ENCODE data around the gene IPO11.
A peak's percentile ranks its signal among the peaks of the same experiment; 100 is the strongest.
"Not testable (repeated sequence)": the region's sequence is repeated elsewhere in the genome, so short reads cannot be mapped to it uniquely, and the experiment has no call there.

IPO11 gene

GRCh38 chr5:62520812-62521211 is 108.2 kb downstream of the IPO11 start:
- DNase-seq = not testable (repeated sequence)

- DNase-seq = no peak
These were observed 108.8 kb downstream of the IPO11 start for GRCh38 chr5:62521319-62521718.

- no peak for DNase-seq
These were observed 110.2 kb downstream of the IPO11 start for GRCh38 chr5:62522811-62523210.

GRCh38 chr5:62533597-62533996 is 121.0 kb downstream of the IPO11 start:
- no peak for DNase-seq

- no peak for DNase-seq
These were observed 122.1 kb downstream of the IPO11 start for GRCh38 chr5:62534461-62535236.

- DNase-seq = no peak
These were observed 123.7 kb downstream of the IPO11 start for GRCh38 chr5:62536232-62536631.

GRCh38 chr5:62536783-62537182 is 124.2 kb downstream of the IPO11 start:
- no peak for DNase-seq

- peak; percentile 3 for DNase-seq
These were observed 125.7 kb downstream of the IPO11 start for GRCh38 chr5:62538017-62538942.

GRCh38 chr5:62542720-62543119 is 130.2 kb downstream of the IPO11 start:
- DNase-seq = no peak

GRCh38 chr5:62547945-62548630 is 135.5 kb downstream of the IPO11 start:
- DNase-seq = no peak

- DNase-seq = no peak
These were observed 137.5 kb downstream of the IPO11 start for GRCh38 chr5:62550103-62550502.

- no peak for DNase-seq
These were observed 143.4 kb downstream of the IPO11 start for GRCh38 chr5:62555930-62556329.

- no peak for DNase-seq
These were observed 146.4 kb downstream of the IPO11 start for GRCh38 chr5:62558941-62559340.

- DNase-seq = no peak
These were observed 148.2 kb downstream of the IPO11 start for GRCh38 chr5:62560786-62561185.

- DNase-seq = no peak
These were observed 149.3 kb downstream of the IPO11 start for GRCh38 chr5:62561896-62562295.

GRCh38 chr5:62562867-62563266 is 150.3 kb downstream of the IPO11 start:
- DNase-seq = no peak

GRCh38 chr5:62564101-62564500 is 151.5 kb downstream of the IPO11 start:
- no peak for DNase-seq

- not testable (repeated sequence) for DNase-seq
These were observed 153.2 kb downstream of the IPO11 start for GRCh38 chr5:62565740-62566139.

- no peak for DNase-seq
These were observed 155.6 kb downstream of the IPO11 start for GRCh38 chr5:62568143-62568542.

- DNase-seq = no peak
These were observed 156.4 kb downstream of the IPO11 start for GRCh38 chr5:62568800-62569432.

GRCh38 chr5:62569470-62569869 is 156.9 kb downstream of the IPO11 start:
- no peak for DNase-seq

- DNase-seq = no peak
These were observed 160.5 kb downstream of the IPO11 start for GRCh38 chr5:62572918-62573514.

Measured in stimulated activated CD4-positive, alpha-beta T cell treated with anti-CD3 and anti-CD28 coated beads, Interleukin-4, amount 100 ng/mL, for 24 hours (primary cell).